Motor neuron (in vitro differentiated cells): Measurements from ENCODE around the gene SLC1A2. TPM values are rescaled to one million over a fixed set of nuclear protein-coding genes. Genes with fewer than 3 reads are reported as not detected.

Experiments used
- ATAC-seq, 8 experiments: fragments of 200-7000 bp; cut with Tn5 transposase; replicated peaks in 6 of 8; 2 replicates each; pipeline ENCODE4 v1.8.0; 2021; ENCODE audit warnings: mild to moderate bottlenecking in 8 of 8, moderate library complexity in 8 of 8
- H3K27ac ChIP-seq, 2 donors: fragments of 250-450 bp; sonication (Bioruptor Pico); 2 replicates each; pipeline ENCODE4 v1.9.0; 2021; ENCODE audit warnings: antibody characterized with exemption in 2 of 2, mild to moderate bottlenecking in 2 of 2, moderate library complexity in 1 of 2
- H3K4me1 ChIP-seq, 2 donors: fragments of 250-450 bp; sonication (Bioruptor Pico); replicated peaks in 1 of 2; 2 replicates each; pipeline ENCODE4 v1.6.1; 2021; ENCODE audit warnings: antibody characterized with exemption in 2 of 2, mild to moderate bottlenecking in 2 of 2, moderate library complexity in 1 of 2
- H3K4me3 ChIP-seq, 5 donors: fragments of 250-450 bp; sonication (Bioruptor Pico); 2 replicates each; pipeline ENCODE4 v1.9.0; 2021; ENCODE audit warnings: antibody characterized with exemption in 5 of 5, mild to moderate bottlenecking in 5 of 5, moderate library complexity in 4 of 5
- WGBS, 10 experiments: fragments of 450-650 bp; shearing (Covaris generic); methylation state at CpG; one replicate each; pipeline ENCODE4 v1.0.0; 2022; 5-methylcytosine and 5-hydroxymethylcytosine counted together
- in situ Hi-C, 9 experiments: fragments of 400-800 bp; cut with MboI; loops; one replicate each; pipeline ENCODE4 v1.15.0; 2021; ENCODE audit warnings: low sequenced_read_pairs in 9 of 9, low pct_unique_long_range_greater_than_20kb in 2 of 9; ENCODE audit not compliant: unreplicated experiment in 9 of 9
- total RNA-seq, 8 experiments: library from RNA; unstranded; fragments of 300-600 nt; gene quantifications; 2 replicates each; pipeline versions ENCODE4 v1.2.3 to v1.2.4, GENCODE V29; 2022

SLC1A2 gene
- total RNA-seq, 8 experiments from 2014 or later = 1.3 to 96.2 (median 57.1) TPM

GRCh38 chr11:35340071-35340470, 79.3 kb downstream of the SLC1A2 start:
- H3K4me3 ChIP-seq = no peak overlapping the region
- WGBS, 10 experiments = 37 to 100% (median 79%) methylated on average over 1 to 2 of the region's 3 CpGs; no CpG with 5 or more reads in 4 of the 10 experiments
- peaks cover 0 to 3% of the 10 kb centered on the region in 2 donors for H3K4me1 ChIP-seq
- ATAC-seq = no peak
- in situ Hi-C loops = no loop called here
- no peak overlapping the region for H3K27ac ChIP-seq

GRCh38 chr11:35338921-35339320, 80.4 kb downstream of the SLC1A2 start:
- WGBS, 10 experiments = 57 to 100% (median 83%) methylated on average over 1 to 2 of the region's 2 CpGs
- no peaks in the 10 kb centered on the region for H3K4me1 ChIP-seq
- ATAC-seq = no peak
- no peak overlapping the region for H3K27ac ChIP-seq
- H3K4me3 ChIP-seq = no peak overlapping the region
- in situ Hi-C loops = no loop called here

GRCh38 chr11:35337914-35338305, 81.4 kb downstream of the SLC1A2 start:
- no peak for ATAC-seq
- Histone ChIP-seq H3K4me1 (no peaks in the 10 kb centered on the region), H3K27ac (no peak overlapping the region), H3K4me3 (no peak overlapping the region)
- in situ Hi-C loops = no loop called here
- 63 to 100% (median 88%) methylated on average over 1 to 2 of the region's 2 CpGs; no CpG with 5 or more reads in 1 of the 10 experiments for WGBS, 10 experiments

GRCh38 chr11:35337136-35337913, 82.0 kb downstream of the SLC1A2 start:
- ATAC-seq = peak; percentile 16 to 94 (median 86)
- in situ Hi-C loops = no loop called here
- Histone ChIP-seq H3K27ac (no peak overlapping the region), H3K4me3 (no peak overlapping the region), H3K4me1 (no peaks in the 10 kb centered on the region)
- WGBS, 10 experiments = 0 to 100% (median 64%) methylated on average over 1 to 3 of the region's 3 CpGs; no CpG with 5 or more reads in 4 of the 10 experiments

DNA sequence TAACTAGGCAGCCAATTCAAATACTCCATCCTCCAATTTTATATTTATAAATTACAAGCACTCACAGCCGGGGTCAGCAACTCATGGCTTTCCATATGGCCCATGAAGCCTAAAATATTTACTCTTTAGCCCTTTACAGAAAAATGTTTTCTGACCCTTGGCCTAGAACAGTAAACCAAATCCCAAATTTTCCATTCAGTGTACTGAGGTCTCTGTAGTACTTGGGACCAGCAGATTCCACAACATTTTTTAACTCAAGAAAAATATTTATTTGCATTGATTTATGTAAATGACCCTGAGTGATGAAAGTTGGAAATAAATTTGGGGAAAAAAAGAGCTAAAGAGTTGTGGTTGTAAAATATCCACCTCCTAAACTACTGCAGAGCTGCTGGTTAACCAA, 82.6 kb downstream of the SLC1A2 start:
- H3K4me1 ChIP-seq = no peaks in the 10 kb centered on the region
- H3K4me3 ChIP-seq = no peak overlapping the region
- in situ Hi-C loops = no loop called here
- ATAC-seq = no peak
- no peak overlapping the region for H3K27ac ChIP-seq
- 67 to 100% (median 100%) methylated on average over 1 of the region's 1 CpG; no CpG with 5 or more reads in 1 of the 10 experiments for WGBS, 10 experiments

- in situ Hi-C loops = no loop called here
- Histone ChIP-seq H3K27ac (no peak overlapping the region), H3K4me1 (no peaks in the 10 kb centered on the region), H3K4me3 (no peak overlapping the region)
- ATAC-seq = no peak
- 80 to 100% (median 97%) methylated on average over 2 of the region's 2 CpGs; no CpG with 5 or more reads in 6 of the 10 experiments for whole genome bisulfite sequencing, 10 experiments
These were observed 84.1 kb downstream of the SLC1A2 start for GRCh38 chr11:35335226-35335625.

- Histone ChIP-seq H3K4me3 (no peak overlapping the region), H3K27ac (no peak overlapping the region), H3K4me1 (peaks cover 0 to 2% of the 10 kb centered on the region in 2 donors)
- in situ Hi-C loops = no loop called here
- WGBS, 10 experiments = 60 to 100% (median 88%) methylated on average over 1 to 5 of the region's 5 CpGs
- ATAC-seq = no peak
These were observed 84.8 kb downstream of the SLC1A2 start for GRCh38 chr11:35334385-35335090.

- H3K4me3 ChIP-seq = no peak overlapping the region
- ATAC-seq = no peak
- WGBS, 10 experiments = 50 to 100% (median 88%) methylated on average over 1 to 2 of the region's 2 CpGs; no CpG with 5 or more reads in 3 of the 10 experiments
- in situ Hi-C loops = no loop called here
- H3K4me1 ChIP-seq = peaks cover 0 to 3% of the 10 kb centered on the region in 2 donors
- H3K27ac ChIP-seq = no peak overlapping the region
These were observed 86.8 kb downstream of the SLC1A2 start for GRCh38 chr11:35332524-35332923.

DNA sequence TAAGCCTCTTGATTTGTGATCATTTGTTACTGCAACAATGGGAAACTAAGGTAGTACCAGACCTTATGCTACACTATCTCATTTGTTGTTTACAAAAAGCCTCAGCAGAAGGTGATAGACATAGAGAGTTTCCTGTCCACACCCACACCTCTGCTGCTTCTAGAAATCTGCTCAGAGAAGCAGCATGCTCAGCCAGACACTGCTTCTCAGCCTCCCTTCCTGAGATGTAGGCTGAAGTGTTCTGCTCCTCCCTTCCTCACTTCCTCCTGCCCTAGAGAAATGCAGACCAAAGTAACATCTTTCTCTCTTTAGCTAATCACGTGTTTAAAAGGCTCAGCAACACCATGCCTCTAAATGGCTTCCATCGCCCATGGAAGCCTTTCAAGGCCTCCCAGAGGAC, 88.4 kb downstream of the SLC1A2 start:
- WGBS, 10 experiments = 20 to 100% (median 86%) methylated on average over 1 to 2 of the region's 2 CpGs; no CpG with 5 or more reads in 4 of the 10 experiments
- Histone ChIP-seq H3K4me1 (peaks cover 0 to 3% of the 10 kb centered on the region in 2 donors), H3K27ac (no peak overlapping the region), H3K4me3 (no peak overlapping the region)
- no peak for ATAC-seq
- in situ Hi-C loops = no loop called here

GRCh38 chr11:35330156-35330889, 89.0 kb downstream of the SLC1A2 start:
- in situ Hi-C loops = no loop called here
- ATAC-seq = no peak
- H3K27ac ChIP-seq = no peak overlapping the region

DNA sequence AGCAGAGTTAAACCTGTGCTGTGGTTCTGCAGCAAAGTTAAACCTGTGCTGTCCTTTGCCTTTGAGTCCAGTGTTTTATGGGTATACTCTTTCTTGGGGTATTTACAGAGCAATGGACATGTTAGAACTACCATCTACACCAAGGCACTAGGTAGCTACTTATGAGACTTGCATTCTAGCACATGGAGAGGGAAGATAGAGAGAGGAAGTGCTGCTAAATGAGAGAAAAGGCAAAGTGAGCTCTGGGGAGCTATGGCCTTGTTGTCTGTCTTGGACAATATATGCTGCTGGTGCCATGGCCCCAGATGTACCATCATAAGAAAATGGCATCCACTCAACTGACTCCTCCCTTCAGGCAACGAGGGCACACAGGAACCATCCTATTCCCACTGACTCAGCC, 91.5 kb downstream of the SLC1A2 start:
- Histone ChIP-seq H3K4me1 (peaks cover 0 to 3% of the 10 kb centered on the region in 2 donors), H3K27ac (no peak overlapping the region), H3K4me3 (no peak overlapping the region)
- in situ Hi-C loops = no loop called here
- WGBS, 10 experiments = 0 to 86% (median 50%) methylated on average over 1 of the region's 1 CpG; no CpG with 5 or more reads in 6 of the 10 experiments
- ATAC-seq = no peak

More at GRCh38 chr11:35330156-35330889, 89.0 kb downstream of the SLC1A2 start:
- H3K4me1 ChIP-seq = peaks cover 0 to 3% of the 10 kb centered on the region in 2 donors
- 60 to 100% (median 78%) methylated on average over 1 to 2 of the region's 3 CpGs; no CpG with 5 or more reads in 4 of the 10 experiments for WGBS, 10 experiments
- no peak overlapping the region for H3K4me3 ChIP-seq

DNA sequence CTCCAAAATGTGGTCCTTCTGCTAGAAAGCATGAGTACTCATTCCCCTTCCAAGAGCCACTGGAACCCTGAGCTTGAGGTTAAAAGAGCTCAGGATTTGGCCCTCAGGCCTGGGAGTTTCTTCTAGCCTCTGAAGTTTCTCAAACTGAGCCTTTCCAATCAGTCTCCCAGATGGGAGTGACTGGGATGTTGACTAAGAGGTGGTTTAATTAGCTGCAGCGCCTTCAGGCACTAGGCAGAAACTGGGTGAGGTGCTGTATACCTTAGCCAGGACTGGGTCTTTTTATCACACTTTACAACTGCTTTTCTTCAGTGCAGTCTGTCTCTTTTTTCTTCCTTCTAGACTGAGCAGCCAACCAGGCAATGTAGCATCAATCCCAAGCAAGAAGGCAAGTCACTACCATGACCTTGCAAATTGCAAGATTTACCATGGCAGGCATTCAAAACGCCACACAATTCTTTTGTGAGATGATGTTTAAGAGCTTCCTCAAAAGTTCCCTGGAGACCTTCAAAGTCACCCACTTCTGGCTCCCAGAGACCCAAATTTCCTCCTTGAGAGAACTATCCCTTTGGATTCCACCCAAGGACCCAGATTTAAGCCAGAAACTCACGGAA, 93.0 kb downstream of the SLC1A2 start:
- ATAC-seq = peak in 1 of 8 experiments; percentile 11
- WGBS, 10 experiments = 93 to 100% (median 100%) methylated on average over 1 to 2 of the region's 3 CpGs; no CpG with 5 or more reads in 5 of the 10 experiments
- Histone ChIP-seq H3K4me1 (peaks cover 9 to 14% of the 10 kb centered on the region in 2 donors), H3K4me3 (no peak overlapping the region), H3K27ac (no peak overlapping the region)
- in situ Hi-C loops = no loop called here
